HG03457 (cell line): ENCODE results near the gene DLD.
"Not testable (repeated sequence)": the region's sequence is repeated elsewhere in the genome, so short reads cannot be mapped to it uniquely, and the experiment has no call there.

ENCODE experiments used
- ATAC-seq: cut with Tn5 transposase; IDR thresholded peaks from one replicate; pipeline ENCODE4 v1.9.1; 2021; ENCODE audit warnings: moderate number of reproducible peaks; ENCODE audit not compliant: unreplicated experiment

DLD gene, protein sequence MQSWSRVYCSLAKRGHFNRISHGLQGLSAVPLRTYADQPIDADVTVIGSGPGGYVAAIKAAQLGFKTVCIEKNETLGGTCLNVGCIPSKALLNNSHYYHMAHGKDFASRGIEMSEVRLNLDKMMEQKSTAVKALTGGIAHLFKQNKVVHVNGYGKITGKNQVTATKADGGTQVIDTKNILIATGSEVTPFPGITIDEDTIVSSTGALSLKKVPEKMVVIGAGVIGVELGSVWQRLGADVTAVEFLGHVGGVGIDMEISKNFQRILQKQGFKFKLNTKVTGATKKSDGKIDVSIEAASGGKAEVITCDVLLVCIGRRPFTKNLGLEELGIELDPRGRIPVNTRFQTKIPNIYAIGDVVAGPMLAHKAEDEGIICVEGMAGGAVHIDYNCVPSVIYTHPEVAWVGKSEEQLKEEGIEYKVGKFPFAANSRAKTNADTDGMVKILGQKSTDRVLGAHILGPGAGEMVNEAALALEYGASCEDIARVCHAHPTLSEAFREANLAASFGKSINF

DNA sequence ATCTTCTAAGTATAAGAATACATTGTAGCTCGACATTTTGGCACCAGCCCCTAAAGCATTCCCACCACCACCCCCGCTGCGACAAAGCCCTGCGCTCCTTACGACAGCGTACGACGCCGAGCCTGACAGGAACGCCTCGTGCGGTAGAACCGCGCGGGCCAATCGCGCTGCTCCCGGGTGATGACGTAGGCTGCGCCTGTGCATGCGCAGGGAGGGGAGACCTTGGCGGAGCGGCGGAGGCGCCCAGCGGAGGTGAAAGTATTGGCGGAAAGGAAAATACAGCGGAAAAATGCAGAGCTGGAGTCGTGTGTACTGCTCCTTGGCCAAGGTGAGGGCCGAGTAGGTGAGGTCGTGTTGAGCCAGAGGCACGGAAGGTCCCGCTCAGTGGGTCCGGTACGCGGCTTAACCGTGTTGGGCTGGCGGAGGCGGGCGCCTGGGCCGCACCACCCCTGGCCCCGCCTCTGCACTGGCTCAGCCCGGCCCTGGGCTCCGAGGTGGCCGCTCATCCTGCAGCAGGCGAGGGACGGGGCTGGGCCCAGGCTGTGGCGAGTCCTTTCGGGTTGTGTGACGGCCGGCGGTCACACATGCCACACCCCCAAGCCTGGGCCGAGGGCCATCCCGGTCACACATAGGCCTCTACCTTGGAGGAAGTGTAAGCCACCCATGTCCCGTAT lies at the start of gene DLD:
Gene DLD (plus strand): TSS at position 222 of the 674 bp plus-strand sequence. CDS start 68 bp downstream, at position 290.
- ATAC-seq: peak; percentile 98

DNA sequence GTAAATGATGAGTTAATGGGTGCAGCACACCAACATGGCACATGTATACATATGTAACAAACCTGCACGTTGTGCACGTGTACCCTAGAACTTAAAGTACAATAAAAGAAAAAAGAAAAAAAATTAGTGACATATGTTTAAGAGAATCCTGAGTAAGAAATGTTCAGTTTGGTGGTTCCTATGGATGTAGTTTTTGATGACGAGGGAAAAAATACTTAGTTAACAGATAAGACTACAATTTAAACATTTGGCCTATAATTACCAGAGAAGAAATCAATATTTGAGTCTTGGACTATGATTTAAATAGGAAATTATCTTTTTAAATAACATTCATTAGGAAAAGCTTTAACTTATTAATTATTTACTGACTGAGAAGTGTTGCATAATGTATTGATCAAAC lies 48.8 kb upstream of the DLD start:
- no peak for ATAC-seq

DNA sequence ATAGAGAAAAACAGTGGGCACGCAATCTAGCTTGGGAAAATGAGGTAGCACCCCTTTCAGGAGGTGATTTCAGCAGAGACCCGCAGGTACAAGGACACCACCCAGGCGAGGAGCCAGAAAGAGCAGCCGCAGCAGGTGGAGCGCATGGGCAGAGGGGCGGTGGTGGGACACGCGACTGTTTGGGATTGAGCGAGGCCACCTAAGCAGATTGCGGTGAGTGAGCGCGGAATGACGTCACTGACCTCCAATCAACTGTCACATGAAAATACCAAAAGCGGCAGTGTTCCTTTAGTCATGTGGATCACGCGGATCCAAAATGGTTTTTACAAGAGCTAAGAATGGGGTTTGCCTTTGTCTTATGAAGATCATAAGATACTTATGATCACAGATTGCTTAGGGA lies 47.8 kb upstream of the DLD start:
- no peak for ATAC-seq

DNA sequence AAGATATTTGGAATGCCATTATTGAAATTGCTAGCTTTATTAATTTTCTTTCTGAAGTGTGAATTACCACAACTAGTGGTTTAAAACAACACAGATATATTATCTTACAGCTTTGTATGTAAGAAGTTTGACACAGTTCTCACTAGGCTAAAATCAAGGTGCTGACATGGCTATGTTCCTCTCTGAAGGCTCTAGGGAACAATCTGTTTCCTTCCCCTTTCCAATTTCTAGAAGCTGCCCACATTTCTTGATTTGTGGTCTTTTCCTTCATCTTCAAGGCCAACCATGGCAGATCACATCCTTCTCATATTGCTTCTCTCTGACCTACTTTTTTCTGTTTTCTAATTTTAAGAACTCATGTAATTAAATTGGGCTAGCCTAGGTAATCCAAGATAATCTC lies 44.7 kb upstream of the DLD start:
- no peak for ATAC-seq

DNA sequence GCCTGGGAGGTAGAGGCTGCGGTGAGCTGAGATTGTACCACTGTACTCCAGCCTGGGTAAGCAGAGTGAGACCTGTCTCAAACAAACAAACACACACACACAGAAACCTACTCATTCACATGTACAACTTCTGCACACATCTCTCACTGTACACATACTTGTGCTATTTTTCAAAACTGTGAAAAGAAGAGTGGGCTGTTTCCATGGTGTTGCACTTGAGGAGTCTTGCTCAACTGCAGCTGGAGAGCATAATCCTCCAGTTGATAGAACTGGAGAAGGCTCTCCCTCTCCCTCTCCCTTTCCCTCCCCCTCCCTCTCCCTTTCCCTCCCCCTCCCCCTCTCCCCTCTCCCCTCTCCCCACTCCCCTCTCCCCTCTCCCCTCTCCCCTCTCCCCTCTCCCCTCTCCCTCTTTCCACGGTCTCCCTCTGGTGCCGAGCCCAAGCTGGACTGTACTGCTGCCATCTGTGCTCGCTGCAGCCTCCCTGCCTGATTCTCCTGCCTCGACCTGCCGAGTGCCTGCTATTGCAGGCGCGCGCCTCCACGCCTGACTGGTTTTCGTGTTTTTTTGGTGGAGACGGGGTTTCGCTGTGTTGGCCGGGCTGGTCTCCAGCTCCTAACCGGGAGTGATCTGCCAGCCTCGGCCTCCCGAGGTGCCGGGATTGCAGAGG lies 43.7 kb upstream of the DLD start:
- ATAC-seq: no peak

DNA sequence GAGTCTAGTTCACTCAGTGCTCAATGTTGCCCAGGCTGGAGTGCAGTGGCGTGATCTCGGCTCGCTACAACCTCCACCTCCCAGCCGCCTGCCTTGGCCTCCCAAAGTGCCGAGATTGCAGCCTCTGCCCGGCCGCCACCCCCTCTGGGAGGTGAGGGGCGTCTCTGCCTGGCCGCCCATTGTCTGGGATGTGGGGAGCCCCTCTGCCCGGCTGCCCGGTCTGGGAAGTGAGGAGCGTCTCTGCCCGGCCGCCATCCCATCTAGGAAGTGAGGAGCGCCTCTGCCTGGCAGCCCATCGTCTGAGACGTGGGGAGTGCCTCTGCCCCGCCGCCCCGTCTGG lies 43.2 kb upstream of the DLD start:
- ATAC-seq: not testable (repeated sequence)

DNA sequence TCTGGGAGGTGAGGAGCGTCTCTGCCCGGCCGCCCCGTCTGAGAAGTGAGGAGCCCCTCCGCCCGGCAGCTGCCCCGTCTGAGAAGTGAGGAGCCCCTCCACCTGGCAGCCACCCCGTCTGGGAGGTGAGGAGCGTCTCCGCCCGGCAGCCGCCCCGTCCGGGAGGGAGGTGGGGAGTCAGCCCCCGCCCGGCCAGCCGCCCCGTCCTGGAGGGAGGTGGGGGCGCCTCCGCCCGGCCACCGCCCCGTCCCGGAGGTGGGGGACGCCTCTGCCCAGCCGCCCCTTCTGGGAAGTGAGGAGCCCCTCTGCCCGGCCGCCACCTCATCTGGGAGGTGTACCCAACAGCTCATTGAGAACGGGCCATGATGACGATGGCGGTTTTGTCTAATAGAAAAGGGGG lies 42.8 kb upstream of the DLD start:
- ATAC-seq: not testable (repeated sequence)

DNA sequence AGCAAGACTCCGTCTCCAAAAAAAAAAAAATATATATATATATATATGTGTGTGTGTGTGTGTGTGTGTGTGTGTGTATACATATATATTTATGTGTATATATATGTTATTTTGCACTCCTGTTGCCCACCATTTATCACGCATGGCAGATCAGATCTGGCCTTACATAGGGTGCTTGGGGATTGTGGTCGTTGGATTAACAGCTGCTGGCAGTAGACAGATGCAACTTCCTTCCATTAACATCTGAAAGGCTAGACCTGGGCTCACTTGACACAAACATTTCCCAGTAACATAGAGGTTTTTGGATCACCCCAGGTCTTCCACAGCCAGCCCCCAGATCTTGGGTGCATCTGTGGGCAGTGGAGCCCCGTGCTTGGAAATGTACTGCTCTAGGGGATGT lies 40.8 kb upstream of the DLD start:
- ATAC-seq: no peak

DNA sequence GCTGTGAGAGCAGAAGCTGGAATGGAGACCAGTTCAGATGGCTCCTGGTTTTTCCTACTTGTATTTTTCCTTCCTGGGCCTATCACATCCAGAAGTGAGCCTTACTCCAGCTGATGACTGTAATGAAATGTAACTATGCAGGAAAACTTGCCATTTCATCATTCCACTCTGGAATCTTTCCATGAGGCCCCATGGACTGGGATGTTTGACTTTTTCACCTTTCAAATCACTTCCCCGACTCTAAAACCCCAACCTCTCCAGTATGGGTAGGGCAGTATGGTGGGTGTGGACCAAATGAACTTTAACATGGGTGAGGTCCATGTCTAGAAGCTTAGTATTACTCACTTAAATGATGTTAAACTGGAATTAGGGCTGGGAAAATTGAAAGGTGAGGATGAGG lies 40.3 kb upstream of the DLD start:
- ATAC-seq: no peak

DNA sequence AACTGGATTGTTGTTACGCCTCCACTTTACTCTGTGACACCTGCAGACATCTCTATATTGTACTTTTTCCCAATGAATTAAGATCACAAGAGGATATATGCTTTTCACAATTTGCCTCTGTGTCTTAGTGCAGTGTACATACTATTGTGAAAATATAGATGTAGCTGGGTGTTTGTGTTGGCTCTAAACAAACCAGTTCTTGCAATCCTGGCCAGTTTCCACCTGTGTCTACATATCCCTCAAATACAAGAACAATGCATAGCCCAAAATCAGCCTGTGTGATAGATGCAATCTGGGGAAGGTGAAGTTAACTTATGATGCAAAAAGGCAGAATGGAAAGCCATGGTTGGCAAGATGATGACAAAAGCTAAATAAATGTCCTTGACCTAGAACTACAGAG lies 36.5 kb upstream of the DLD start:
- no peak for ATAC-seq

DNA sequence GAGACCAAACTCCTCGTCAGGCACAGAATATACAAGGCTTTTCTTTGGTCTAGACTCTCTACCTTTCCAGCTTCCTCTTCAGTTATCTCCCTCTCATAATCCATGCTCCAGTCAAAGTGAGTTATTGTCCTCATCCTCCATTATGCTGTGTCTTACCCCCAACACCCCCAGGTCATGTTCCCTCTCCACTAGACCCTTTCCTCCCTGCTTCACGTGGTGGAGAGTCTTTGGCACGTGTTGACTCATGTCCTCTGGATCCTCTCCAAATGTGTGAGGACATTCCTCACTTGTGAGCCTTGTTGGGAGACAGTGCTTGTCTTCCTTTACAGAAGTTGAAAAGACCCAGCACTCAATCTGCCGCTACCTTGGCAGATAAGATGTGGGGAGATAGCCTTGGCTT lies 36.0 kb upstream of the DLD start:
- ATAC-seq: no peak

DNA sequence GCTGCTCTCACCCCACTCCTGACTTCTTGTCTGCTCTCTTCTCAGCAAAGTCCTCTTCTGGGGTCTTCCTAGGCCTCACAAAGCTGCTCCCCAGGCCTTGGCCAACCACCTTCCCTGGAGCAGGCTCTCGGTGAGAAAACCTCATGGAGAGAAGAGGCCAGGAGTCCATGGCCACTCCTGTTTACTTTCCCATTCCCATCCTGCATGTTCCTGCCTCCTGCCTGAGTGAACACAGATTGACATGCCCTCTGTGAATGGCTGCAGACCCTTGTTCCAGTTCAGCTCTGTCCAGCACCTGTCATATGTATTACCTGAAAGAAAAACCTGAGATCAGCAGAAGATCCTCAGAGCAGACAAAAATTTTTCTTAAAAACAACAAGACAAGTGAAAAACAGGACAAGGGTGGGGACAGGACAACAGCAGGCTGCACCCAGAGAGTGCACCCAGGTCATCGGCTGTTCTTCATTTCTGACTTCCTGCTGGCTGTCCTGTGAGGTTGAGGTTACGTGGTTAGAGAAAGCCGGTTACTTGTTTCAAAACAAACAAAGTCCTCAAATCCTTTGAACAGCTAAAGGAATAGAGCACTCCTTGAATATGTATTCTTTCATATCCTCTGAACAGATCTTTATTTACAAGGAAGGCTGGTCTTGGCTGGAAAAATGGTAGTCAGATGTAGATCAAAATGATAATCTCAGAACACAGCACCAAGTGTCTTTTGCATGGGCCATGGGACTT lies 34.0 kb upstream of the DLD start:
- no peak for ATAC-seq

DNA sequence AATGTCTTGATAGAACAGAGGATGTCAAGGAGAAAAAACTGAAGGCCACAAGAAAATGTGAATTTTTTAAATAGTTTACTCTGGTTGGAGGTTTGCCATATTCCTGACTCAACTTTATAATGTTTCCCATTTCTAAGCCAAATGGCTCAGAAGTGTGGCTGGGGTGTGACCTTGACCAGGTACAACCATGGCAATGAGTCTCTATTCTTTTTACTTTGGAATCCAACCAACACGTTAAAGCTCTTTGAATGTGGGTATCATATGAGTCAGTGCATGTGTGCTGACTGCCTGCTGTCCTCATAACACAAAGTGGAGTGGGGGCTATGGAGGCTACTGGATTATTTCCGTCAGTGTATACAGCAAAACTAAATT lies 33.5 kb upstream of the DLD start:
- ATAC-seq: no peak

DNA sequence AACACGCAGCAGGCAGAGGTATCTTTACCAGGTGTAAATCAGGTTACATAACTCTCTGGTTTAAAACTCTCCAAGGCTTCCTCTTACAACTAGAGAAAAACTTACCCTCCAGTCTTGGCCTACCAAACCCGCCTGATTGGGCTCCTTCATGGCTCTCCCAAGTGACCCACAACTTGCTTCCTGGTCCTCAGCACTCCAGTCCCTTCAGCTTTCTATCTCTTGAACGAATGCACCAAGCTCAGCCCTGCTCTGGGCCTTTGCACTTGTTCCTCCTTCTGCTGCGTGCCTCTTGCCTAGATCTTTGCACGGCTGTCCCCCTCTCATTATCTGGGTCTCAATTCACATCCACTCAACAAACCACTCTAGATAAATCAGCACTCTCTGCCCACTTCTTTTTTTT lies 32.7 kb upstream of the DLD start:
- ATAC-seq: no peak

DNA sequence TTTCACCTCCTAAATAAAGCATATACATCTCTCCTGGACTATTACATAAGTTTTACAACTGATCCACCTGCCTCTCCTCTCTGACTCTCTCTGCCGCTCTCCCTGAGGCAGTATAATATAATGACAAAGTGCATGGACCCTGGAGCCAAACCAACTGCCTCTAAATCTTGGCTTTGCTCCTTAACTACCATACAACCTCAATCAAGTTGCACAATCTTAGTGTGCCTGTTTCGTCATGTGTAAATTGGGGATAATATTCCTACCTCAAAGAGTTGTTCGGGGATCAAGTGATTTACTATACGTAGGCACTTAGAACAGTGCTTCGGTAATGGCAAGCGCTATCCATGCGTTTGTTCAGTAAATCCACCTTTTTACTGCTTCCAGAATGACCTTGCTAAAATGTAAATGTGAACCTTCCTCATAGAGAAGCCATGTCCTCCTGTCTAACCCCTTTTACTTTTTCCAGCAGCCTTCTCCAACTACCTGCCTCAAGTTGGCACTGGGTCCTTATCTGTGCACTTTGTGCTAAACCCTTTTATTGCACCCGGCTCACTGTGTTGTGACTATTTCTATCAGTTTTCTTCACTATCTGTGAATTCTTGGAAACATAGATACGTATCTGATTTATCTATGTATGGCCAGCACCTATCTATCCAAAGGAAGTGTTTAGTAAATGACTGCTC lies 30.6 kb upstream of the DLD start:
- no peak for ATAC-seq

DNA sequence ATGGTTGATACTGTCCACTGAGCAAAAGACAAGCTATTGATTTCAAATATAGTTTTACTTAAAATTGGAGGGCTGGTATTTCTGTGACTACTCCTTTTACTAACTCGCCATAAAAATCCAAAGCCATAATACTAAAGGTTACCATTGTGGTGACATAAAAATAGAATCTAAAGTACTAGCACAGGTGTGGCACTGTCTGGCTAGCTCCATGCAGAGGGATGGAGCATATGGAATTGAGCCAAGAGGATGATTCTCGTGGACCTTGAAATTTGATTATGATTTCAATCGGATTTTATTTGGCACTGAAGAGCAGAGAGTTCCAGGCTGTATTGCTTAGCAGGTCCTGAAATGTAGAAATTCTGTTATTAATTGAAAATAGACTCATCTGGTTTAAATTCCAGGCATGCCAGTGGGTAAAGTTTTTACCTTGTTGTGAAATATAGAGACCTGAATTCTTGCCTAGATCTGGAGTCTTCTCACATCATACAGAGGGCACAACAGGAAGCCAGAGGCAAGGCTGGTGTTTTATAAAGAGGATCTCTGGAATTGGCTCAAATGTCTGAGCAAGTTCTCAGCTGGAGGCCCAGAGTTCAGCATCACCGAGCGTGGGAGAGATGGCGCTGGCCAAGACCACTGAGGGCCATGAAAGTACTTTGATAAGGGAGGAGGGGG lies 29.9 kb upstream of the DLD start:
- ATAC-seq: no peak

DNA sequence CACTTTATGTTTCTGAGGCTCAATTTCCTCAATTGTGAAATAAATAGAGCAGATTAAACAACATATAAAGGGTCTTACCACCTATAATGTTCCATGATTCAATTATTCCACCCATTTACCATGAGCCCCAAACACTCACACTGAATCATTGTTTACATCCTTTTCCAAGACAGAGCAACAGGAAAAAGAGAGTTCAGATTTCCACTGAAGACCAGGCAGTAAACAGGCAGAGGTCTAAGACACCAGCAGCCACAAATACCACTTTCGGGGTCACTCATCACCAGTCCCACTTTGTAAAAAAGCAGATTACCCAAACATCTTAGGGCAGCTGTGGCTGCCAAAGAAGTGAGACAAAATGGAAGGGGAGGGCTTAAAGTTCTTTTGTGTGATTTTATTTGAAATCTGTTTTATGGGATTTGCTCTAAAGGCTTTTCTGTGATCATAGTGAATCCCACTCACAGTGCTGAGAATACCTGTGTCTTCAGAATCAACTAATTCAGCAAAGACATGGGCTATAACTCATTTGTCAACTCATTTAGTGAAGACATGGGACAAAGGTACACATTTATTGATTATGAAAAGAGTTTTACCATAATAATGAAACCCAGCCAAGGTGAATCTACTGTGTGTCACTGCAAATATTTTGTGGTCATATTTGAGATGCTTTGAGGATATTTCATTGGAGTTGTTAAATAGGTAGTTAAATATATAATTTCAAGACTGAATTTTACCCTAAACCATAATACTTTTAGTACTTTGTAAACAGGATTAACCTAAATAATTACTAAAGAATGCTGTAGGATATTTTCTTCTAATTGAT lies 24.8 kb upstream of the DLD start:
- no peak for ATAC-seq

DNA sequence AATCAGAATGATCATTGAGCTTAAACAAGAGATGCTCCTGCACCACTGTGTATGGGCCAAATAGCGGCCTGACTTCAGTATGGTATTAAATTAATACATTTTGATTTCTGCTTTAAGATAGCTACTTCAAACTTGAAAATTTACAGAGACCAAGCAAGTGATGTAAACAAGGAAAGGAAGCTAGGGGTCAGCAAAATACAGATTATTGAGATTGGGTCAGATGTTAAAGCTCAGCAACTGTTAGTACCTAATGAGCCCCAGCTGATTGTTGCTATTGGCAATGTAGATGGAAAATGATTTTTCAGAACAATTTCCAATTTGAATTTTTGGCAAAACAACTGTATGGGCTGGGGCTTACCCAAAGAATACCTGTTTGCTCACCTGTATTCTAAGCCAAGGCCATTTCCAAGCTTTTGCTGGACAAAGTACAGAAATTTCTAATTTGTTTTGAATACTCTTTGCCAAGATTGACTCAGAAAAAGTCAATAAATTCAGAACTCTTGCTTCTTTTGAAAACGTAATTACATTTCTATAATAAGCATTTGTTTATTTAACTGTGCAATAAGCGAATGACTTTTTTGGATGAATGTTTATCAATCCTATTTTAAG lies 23.0 kb upstream of the DLD start:
- no peak for ATAC-seq

DNA sequence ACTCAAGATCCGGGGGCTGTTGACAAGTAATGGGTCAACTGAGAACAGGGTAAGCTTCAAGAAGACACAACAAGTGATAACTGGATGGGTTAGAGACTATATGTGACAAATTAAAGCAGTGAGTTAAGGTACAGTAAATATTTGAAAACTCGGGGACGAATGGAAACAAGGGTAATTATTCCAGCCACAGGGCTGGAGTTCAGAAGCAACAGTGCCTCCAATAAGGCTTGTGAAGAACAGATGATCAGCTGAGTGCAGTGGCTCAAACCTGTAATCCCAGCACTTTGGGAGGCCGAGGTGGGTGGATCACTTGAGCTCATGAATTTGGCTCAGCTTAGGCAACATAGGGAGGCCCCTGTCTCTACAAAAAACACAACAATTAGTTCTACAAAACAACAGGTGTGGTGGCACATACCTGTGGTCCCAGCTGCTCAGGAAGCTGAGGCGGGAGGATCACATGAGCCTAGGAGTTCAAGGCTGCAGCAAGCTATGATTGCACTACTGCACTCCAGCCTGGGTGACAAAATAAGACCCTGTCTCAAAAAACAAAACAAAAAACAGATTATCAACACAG lies 20.5 kb upstream of the DLD start:
- ATAC-seq: no peak
